Endothelial cell of hepatic sinusoid (primary cell): ENCODE data around the gene ELOVL2.
"Not testable (repeated sequence)": the region's sequence is repeated elsewhere in the genome, so short reads cannot be mapped to it uniquely, and the experiment has no call there.

Source experiments
- in situ Hi-C: cut with HindIII; loops from 2 replicates; pipeline ENCODE4 v1.10.0; 2017; ENCODE audit warnings: low sequenced_read_pairs

ELOVL2 gene

GRCh38 chr6:11043961-11044711, at the start of gene ELOVL2:
Gene ELOVL2 (minus strand): TSS chr6:11044305. CDS start chr6:11044230, 75 bp downstream.
- in situ Hi-C loops = no loop called here

- in situ Hi-C loops = no loop called here
Observed at GRCh38 chr6:11093376-11093625, 49.2 kb upstream of the ELOVL2 start.

GRCh38 chr6:11092668-11093375, 48.7 kb upstream of the ELOVL2 start:
- in situ Hi-C loops = no loop called here

GRCh38 chr6:11091141-11091540, 47.0 kb upstream of the ELOVL2 start:
- in situ Hi-C loops = not testable (repeated sequence)

- in situ Hi-C loops = no loop called here
Observed at GRCh38 chr6:11089695-11090094, 45.6 kb upstream of the ELOVL2 start.

GRCh38 chr6:11087141-11087812, 43.2 kb upstream of the ELOVL2 start:
- in situ Hi-C loops = not testable (repeated sequence)

GRCh38 chr6:11085758-11086435, 41.8 kb upstream of the ELOVL2 start:
- in situ Hi-C loops = no loop called here

GRCh38 chr6:11083956-11084355, 39.9 kb upstream of the ELOVL2 start:
- in situ Hi-C loops = no loop called here

GRCh38 chr6:11083491-11083890, 39.4 kb upstream of the ELOVL2 start:
- in situ Hi-C loops = no loop called here

GRCh38 chr6:11080296-11080695, 36.2 kb upstream of the ELOVL2 start:
- in situ Hi-C loops = no loop called here

- in situ Hi-C loops = loop anchor here (5.0 kb wide), 1 partner anchor 126 kb away; no protein-coding TSS in a partner anchor
Observed at GRCh38 chr6:11078266-11078665, 34.2 kb upstream of the ELOVL2 start.

- in situ Hi-C loops = loop anchor here (5.0 kb wide), 1 partner anchor 124 kb away; no protein-coding TSS in a partner anchor
Observed at GRCh38 chr6:11076540-11076939, 32.4 kb upstream of the ELOVL2 start.

- in situ Hi-C loops = no loop called here
Observed at GRCh38 chr6:11072101-11072500, 28.0 kb upstream of the ELOVL2 start.

- in situ Hi-C loops = no loop called here
Observed at GRCh38 chr6:11069760-11070159, 25.7 kb upstream of the ELOVL2 start.

GRCh38 chr6:11067348-11067747, 23.2 kb upstream of the ELOVL2 start:
- in situ Hi-C loops = no loop called here

- in situ Hi-C loops = no loop called here
Observed at GRCh38 chr6:11066505-11067347, 22.6 kb upstream of the ELOVL2 start.

GRCh38 chr6:11065436-11066202, 21.5 kb upstream of the ELOVL2 start:
- in situ Hi-C loops = no loop called here

- in situ Hi-C loops = no loop called here
Observed at GRCh38 chr6:11064836-11065235, 20.7 kb upstream of the ELOVL2 start.

GRCh38 chr6:11062715-11063114, 18.6 kb upstream of the ELOVL2 start:
- in situ Hi-C loops = no loop called here

GRCh38 chr6:11062083-11062482, 18.0 kb upstream of the ELOVL2 start:
- in situ Hi-C loops = no loop called here
